GM23248 (cell line): ENCODE results near the gene LGALS13. TPM values are rescaled to one million over a fixed set of nuclear protein-coding genes. Genes with fewer than 3 reads are reported as not detected.
"Not testable (repeated sequence)": the region's sequence is repeated elsewhere in the genome, so short reads cannot be mapped to it uniquely, and the experiment has no call there.

Experiments used
- DNase-seq: peaks from one replicate; pipeline ENCODE4 v3.0.0-alpha.2; 2015
- H2AFZ ChIP-seq: fragments of 200-600 bp; sonication (generic); 2 replicates; pipeline ENCODE4 v1.6.1; 2016; ENCODE audit warnings: antibody characterized with exemption
- H3F3A ChIP-seq: fragments of 200-600 bp; sonication (generic); 2 replicates; pipeline ENCODE4 v1.6.1; 2016; ENCODE audit warnings: mild to moderate bottlenecking, antibody characterized with exemption, mixed run types; ENCODE audit not compliant: insufficient read depth
- H3K27ac ChIP-seq: fragments of 200-600 bp; sonication (generic); 2 replicates; pipeline ENCODE4 v1.5.1; 2016; ENCODE audit warnings: mild to moderate bottlenecking
- H3K27me3 ChIP-seq: fragments of 200-600 bp; sonication (generic); replicated peaks from 2 replicates; pipeline ENCODE4 v1.6.1; 2016; ENCODE audit warnings: mild to moderate bottlenecking; ENCODE audit not compliant: insufficient read depth
- H3K36me3 ChIP-seq: fragments of 200-600 bp; sonication (generic); 2 replicates; pipeline ENCODE4 v1.6.1; 2016; ENCODE audit warnings: low read depth, mild to moderate bottlenecking
- H3K4me1 ChIP-seq: fragments of 200-600 bp; sonication (generic); 2 replicates; pipeline ENCODE4 v1.6.1; 2016; ENCODE audit warnings: mild to moderate bottlenecking; ENCODE audit not compliant: insufficient read depth
- H3K4me2 ChIP-seq: fragments of 200-600 bp; sonication (generic); one replicate; pipeline ENCODE4 v1.6.1; 2016; ENCODE audit warnings: mild to moderate bottlenecking; ENCODE audit not compliant: unreplicated experiment
- H3K4me3 ChIP-seq: fragments of 200-600 bp; sonication (generic); 2 replicates; pipeline ENCODE4 v1.5.1; 2016; ENCODE audit warnings: mild to moderate bottlenecking
- H3K79me2 ChIP-seq: fragments of 200-600 bp; sonication (generic); 2 replicates; pipeline ENCODE4 v1.6.1; 2016; ENCODE audit warnings: mild to moderate bottlenecking; ENCODE audit not compliant: insufficient read depth
- H3K9ac ChIP-seq: fragments of 200-600 bp; sonication (generic); 2 replicates; pipeline ENCODE4 v1.6.1; 2016; ENCODE audit warnings: mild to moderate bottlenecking
- H3K9me2 ChIP-seq: fragments of 200-600 bp; sonication (generic); 2 replicates; pipeline ENCODE4 v1.6.1; 2016; ENCODE audit warnings: mixed run types, mild to moderate bottlenecking, moderate library complexity; ENCODE audit not compliant: insufficient read depth
- H3K9me3 ChIP-seq: fragments of 200-600 bp; sonication (generic); one replicate; pipeline ENCODE4 v1.6.1; 2017; ENCODE audit warnings: low read depth
- H4K20me1 ChIP-seq: fragments of 200-600 bp; sonication (generic); 2 replicates; pipeline ENCODE4 v1.6.0; 2016; ENCODE audit not compliant: insufficient read depth
- EZH2 ChIP-seq: fragments of 200-600 bp; sonication (generic); IDR thresholded peaks from 2 replicates; pipeline ENCODE4 v1.6.1; 2018; ENCODE audit warnings: antibody characterized with exemption, mild to moderate bottlenecking; ENCODE audit not compliant: insufficient read depth, poor library complexity, severe bottlenecking
- EZH2phosphoT487 ChIP-seq: fragments of 200-600 bp; sonication (generic); IDR thresholded peaks from 2 replicates; pipeline ENCODE4 v1.6.1; 2018; ENCODE audit warnings: antibody characterized with exemption, moderate library complexity, mild to moderate bottlenecking, low read depth; ENCODE audit not compliant: insufficient read depth
- WGBS, 2 experiments: methylation state at CpG; one replicate each; pipeline ENCODE4 v1.1.6; 2015 to 2017; ENCODE audit warnings: low lambda C conversion rate in 2 of 2, low coverage in 1 of 2; ENCODE audit errors: missing lambda C conversion rate in 2 of 2; 5-methylcytosine and 5-hydroxymethylcytosine counted together
- in situ Hi-C: fragments of 300-500 bp; cut with MboI; formaldehyde crosslinking; loops from 2 replicates; pipeline ENCODE4 v1.15.0; 2020
- polyA plus RNA-seq: library from polyadenylated mRNA; unstranded; fragments of >200 nt; fragmentation: Nextera tagmentation; extraction: Ambion mirVana; gene quantifications from 2 replicates; pipeline ENCODE4 v1.2.1, GENCODE V29; 2016
- total RNA-seq: library from RNA; depleted of rRNA; stranded (reverse); fragments of >200 nt; shearing (Covaris generic); gene quantifications from 2 replicates; pipeline ENCODE4 v1.2.3, GENCODE V29; 2014

The LGALS13 gene
- total and polyA plus RNA-seq, 2 experiments from 2014 or later = not detected

GRCh38 chr19:39617745-39618144, 15.4 kb downstream of the LGALS13 start:
- Histone ChIP-seq H3K9me3 (no peaks in the 10 kb centered on the region), H3K9ac (no peak overlapping the region), H3K4me1 (no peaks in the 10 kb centered on the region), H4K20me1 (no peaks in the 10 kb centered on the region), H3K79me2 (no peaks in the 10 kb centered on the region), H2AFZ (no peak overlapping the region), H3F3A (no peaks in the 10 kb centered on the region), H3K27me3 (no peaks in the 10 kb centered on the region), H3K4me2 (no peak overlapping the region), H3K27ac (no peak overlapping the region), H3K9me2 (no peaks in the 10 kb centered on the region), H3K36me3 (no peaks in the 10 kb centered on the region), H3K4me3 (no peak overlapping the region)
- in situ Hi-C loops = no loop called here
- WGBS, 2 experiments = 0% methylated on average over 1 of the region's 1 CpG
- TF ChIP-seq EZH2phosphoT487 = no peak
- TF ChIP-seq EZH2 = no peak
- DNase-seq = no peak

GRCh38 chr19:39623946-39624345, 21.6 kb downstream of the LGALS13 start:
- no peaks in the 10 kb centered on the region for H4K20me1 ChIP-seq
- no peak overlapping the region for H3K4me2 ChIP-seq
- TF ChIP-seq EZH2 (no peak), EZH2phosphoT487 (no peak)
- H3K9me2 ChIP-seq = no peaks in the 10 kb centered on the region
- H3K4me1 ChIP-seq = no peaks in the 10 kb centered on the region
- 5 to 20% methylated on average over 5 of the region's 5 CpGs for WGBS, 2 experiments
- no peaks in the 10 kb centered on the region; the same call in 1 of the 2 replicates for H3K27me3 ChIP-seq
- no peak for DNase-seq
- no peaks in the 10 kb centered on the region for H3K36me3 ChIP-seq
- H3K79me2 ChIP-seq = no peaks in the 10 kb centered on the region
- no peaks in the 10 kb centered on the region for H3F3A ChIP-seq
- H3K4me3 ChIP-seq = no peak overlapping the region
- H3K9ac ChIP-seq = no peak overlapping the region
- no peak overlapping the region for H3K27ac ChIP-seq
- in situ Hi-C loops = no loop called here
- H3K9me3 ChIP-seq = no peaks in the 10 kb centered on the region
- no peak overlapping the region for H2AFZ ChIP-seq

- H3K9me3 ChIP-seq, H3K4me2 ChIP-seq, H4K20me1 ChIP-seq, in situ Hi-C loops, H3K27ac ChIP-seq, H3K36me3 ChIP-seq, H3K4me3 ChIP-seq, H3K79me2 ChIP-seq, H3K9ac ChIP-seq, H3K4me1 ChIP-seq, H3K27me3 ChIP-seq, H3K9me2 ChIP-seq, H3F3A ChIP-seq, DNase-seq, H2AFZ ChIP-seq: not testable (repeated sequence)
- WGBS, 2 experiments = 15 to 20% methylated on average over 2 of the region's 2 CpGs
These were observed 25.3 kb downstream of the LGALS13 start for GRCh38 chr19:39627631-39628030.

GRCh38 chr19:39631178-39631577, 28.9 kb downstream of the LGALS13 start:
- H3K79me2 ChIP-seq = no peaks in the 10 kb centered on the region
- in situ Hi-C loops = no loop called here
- TF ChIP-seq EZH2 (no peak), EZH2phosphoT487 (no peak)
- H3K9ac ChIP-seq = no peak overlapping the region
- no peaks in the 10 kb centered on the region for H3K36me3 ChIP-seq
- H3F3A ChIP-seq = no peaks in the 10 kb centered on the region
- H2AFZ ChIP-seq = no peak overlapping the region
- 30 to 33% methylated on average over 4 of the region's 4 CpGs for WGBS, 2 experiments
- no peaks in the 10 kb centered on the region for H3K9me3 ChIP-seq
- no peaks in the 10 kb centered on the region for H3K27me3 ChIP-seq
- H3K4me2 ChIP-seq = no peak overlapping the region
- no peak for DNase-seq
- H4K20me1 ChIP-seq = no peaks in the 10 kb centered on the region
- no peak overlapping the region for H3K4me3 ChIP-seq
- H3K4me1 ChIP-seq = no peaks in the 10 kb centered on the region
- no peaks in the 10 kb centered on the region for H3K9me2 ChIP-seq
- no peak overlapping the region for H3K27ac ChIP-seq

- Histone ChIP-seq H2AFZ (no peak overlapping the region), H3K4me3 (no peak overlapping the region), H4K20me1 (no peaks in the 10 kb centered on the region), H3K9me2 (no peaks in the 10 kb centered on the region), H3K4me2 (no peak overlapping the region), H3K4me1 (no peaks in the 10 kb centered on the region), H3K27ac (no peak overlapping the region), H3K27me3 (no peaks in the 10 kb centered on the region), H3K36me3 (no peaks in the 10 kb centered on the region), H3F3A (no peaks in the 10 kb centered on the region), H3K9ac (no peak overlapping the region), H3K9me3 (no peaks in the 10 kb centered on the region), H3K79me2 (no peaks in the 10 kb centered on the region)
- no peak for DNase-seq
- WGBS, 2 experiments = 25 to 28% methylated on average over 6 of the region's 6 CpGs
- in situ Hi-C loops = no loop called here
- TF ChIP-seq EZH2 (no peak), EZH2phosphoT487 (no peak)
These were observed 29.3 kb downstream of the LGALS13 start for GRCh38 chr19:39631626-39632025.
